ENCODE results near the gene AGPAT2.

DNA sequence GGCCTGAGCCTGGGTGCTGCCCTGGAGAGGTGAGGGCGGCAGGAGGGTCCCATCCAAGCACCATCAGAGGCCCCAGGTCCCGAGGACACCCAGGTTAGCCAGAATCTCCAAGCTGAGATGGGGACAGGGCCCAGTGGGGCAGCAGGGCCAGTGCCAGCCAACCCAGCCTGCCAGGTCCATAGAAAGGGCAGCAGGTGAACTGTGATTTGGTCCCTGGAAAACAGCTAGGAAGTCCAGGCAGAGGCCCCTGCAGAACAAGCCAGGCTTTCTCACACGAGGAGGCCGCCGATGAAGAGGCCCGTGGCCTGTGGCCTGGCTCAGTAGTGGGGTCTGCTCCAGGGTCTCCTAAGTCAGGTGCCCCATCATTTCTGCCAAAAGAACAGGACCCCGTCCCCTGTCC lies 2.0 kb downstream of the AGPAT2 start:
- TF ChIP-seq, protein P1, sequence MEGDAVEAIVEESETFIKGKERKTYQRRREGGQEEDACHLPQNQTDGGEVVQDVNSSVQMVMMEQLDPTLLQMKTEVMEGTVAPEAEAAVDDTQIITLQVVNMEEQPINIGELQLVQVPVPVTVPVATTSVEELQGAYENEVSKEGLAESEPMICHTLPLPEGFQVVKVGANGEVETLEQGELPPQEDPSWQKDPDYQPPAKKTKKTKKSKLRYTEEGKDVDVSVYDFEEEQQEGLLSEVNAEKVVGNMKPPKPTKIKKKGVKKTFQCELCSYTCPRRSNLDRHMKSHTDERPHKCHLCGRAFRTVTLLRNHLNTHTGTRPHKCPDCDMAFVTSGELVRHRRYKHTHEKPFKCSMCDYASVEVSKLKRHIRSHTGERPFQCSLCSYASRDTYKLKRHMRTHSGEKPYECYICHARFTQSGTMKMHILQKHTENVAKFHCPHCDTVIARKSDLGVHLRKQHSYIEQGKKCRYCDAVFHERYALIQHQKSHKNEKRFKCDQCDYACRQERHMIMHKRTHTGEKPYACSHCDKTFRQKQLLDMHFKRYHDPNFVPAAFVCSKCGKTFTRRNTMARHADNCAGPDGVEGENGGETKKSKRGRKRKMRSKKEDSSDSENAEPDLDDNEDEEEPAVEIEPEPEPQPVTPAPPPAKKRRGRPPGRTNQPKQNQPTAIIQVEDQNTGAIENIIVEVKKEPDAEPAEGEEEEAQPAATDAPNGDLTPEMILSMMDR (IDR thresholded peaks at IDR 0.05), result no peak
- TF ChIP-seq POLR2AphosphoS5 (IDR thresholded peaks at IDR 0.05) (no peak), POLR2A (IDR thresholded peaks at IDR 0.05) (peak in 1 of 4 donors; percentile 19), EP300 (IDR thresholded peaks at IDR 0.05) (no peak)
